NAMALWA (cell line): Measurements from ENCODE around the gene MINDY4.

Source experiments
- DNase-seq: peaks from one replicate; pipeline ENCODE4 v3.0.0-alpha.2; 2015; ENCODE audit warnings: low spot score

MINDY4 gene

GRCh38 chr7:30879139-30880124, 108.2 kb downstream of the MINDY4 start:
- DNase-seq = no peak

- no peak for DNase-seq
Measured at GRCh38 chr7:30880125-30880720, 109.0 kb downstream of the MINDY4 start.

GRCh38 chr7:30880941-30881340, 109.7 kb downstream of the MINDY4 start:
- DNase-seq = no peak

- DNase-seq = no peak
Measured at GRCh38 chr7:30881448-30881847, 110.2 kb downstream of the MINDY4 start.

GRCh38 chr7:30884881-30885280, 113.7 kb downstream of the MINDY4 start:
- DNase-seq = peak; percentile 35

- no peak for DNase-seq
Measured at GRCh38 chr7:30886608-30887011, 115.4 kb downstream of the MINDY4 start.

- no peak for DNase-seq
Measured at GRCh38 chr7:30887464-30887872, 116.3 kb downstream of the MINDY4 start.

- DNase-seq = no peak
Measured at GRCh38 chr7:30888747-30889146, 117.5 kb downstream of the MINDY4 start.

GRCh38 chr7:30890226-30890625, 119.0 kb downstream of the MINDY4 start:
- DNase-seq = no peak

GRCh38 chr7:30893357-30893756, 122.1 kb downstream of the MINDY4 start:
- no peak for DNase-seq

- no peak for DNase-seq
Measured at GRCh38 chr7:30894009-30894408, 122.8 kb downstream of the MINDY4 start.

GRCh38 chr7:30894866-30895605, 123.8 kb downstream of the MINDY4 start:
- no peak for DNase-seq

GRCh38 chr7:30896036-30896435, 124.8 kb downstream of the MINDY4 start:
- no peak for DNase-seq

- DNase-seq = no peak
Measured at GRCh38 chr7:30896783-30897637, 125.8 kb downstream of the MINDY4 start.

GRCh38 chr7:30897770-30898169, 126.6 kb downstream of the MINDY4 start:
- no peak for DNase-seq

GRCh38 chr7:30898411-30898810, 127.2 kb downstream of the MINDY4 start:
- no peak for DNase-seq

- no peak for DNase-seq
Measured at GRCh38 chr7:30899066-30899465, 127.8 kb downstream of the MINDY4 start.

- no peak for DNase-seq
Measured at GRCh38 chr7:30899630-30900029, 128.4 kb downstream of the MINDY4 start.

- DNase-seq = no peak
Measured at GRCh38 chr7:30900053-30900452, 128.8 kb downstream of the MINDY4 start.

- DNase-seq = no peak
Measured at GRCh38 chr7:30900803-30901362, 129.7 kb downstream of the MINDY4 start.

- DNase-seq = no peak
Measured at GRCh38 chr7:30901856-30902255, 130.6 kb downstream of the MINDY4 start.
